ENCODE measurements around the gene RGMB. TPM values are rescaled to one million over a fixed set of nuclear protein-coding genes. Genes with fewer than 3 reads are reported as not detected.
A peak's percentile ranks its signal among the peaks of the same experiment; 100 is the strongest.

The RGMB gene
- polyA plus RNA-seq, 1 donor (not counting 4 experiments of a cell fraction or from before 2014, with no cell fraction given) = 16.3 TPM

DNA sequence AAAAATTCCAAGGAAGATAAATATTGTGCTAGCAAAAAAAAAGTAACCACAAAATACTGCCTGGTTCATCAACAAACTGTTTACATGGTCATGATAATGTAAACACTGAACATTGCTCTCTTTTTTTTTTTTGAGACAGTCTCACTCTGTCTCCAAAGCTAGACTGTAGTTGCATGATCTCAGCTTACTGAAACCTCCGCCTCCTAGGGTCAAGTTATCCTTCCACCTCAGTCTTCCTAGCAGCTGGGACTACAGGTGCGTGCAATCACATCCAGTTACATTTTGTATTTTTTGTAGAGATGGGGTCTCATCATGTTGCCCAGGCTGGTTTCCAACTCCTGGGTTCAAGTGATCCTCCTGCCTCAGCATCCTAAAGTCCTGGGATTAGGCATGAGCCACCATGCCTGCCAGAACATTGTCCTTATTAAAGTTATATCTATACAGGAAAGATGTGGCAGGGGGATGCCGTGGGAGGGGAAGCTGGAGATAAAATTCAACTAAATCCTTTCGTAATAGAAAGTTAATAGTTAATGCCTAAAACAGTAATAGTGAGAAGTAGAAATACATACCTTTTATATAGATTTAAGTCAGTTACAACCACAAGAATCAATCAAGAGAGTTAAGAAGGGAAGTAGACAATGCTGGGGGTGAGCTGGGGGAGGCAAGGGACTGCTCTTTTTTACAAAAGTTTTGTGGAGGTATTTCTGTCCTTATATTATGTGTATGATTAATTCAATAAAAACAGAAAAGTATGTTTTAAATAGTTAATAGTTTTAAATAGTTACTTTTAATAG is 52.3 kb downstream of the RGMB start:
- no peak for DNase-seq (ENCODE audit: low read depth, low spot score)
- dilution Hi-C loops (cut with MboI; ENCODE audit: extremely low pct_ligation_motif_present, low sequenced_read_pairs) = no loop called here
- Histone ChIP-seq H3K79me2 (ENCODE audit: control insufficient read depth, insufficient read depth, low read length) (no peaks in the 10 kb centered on the region), H3K9me3 (ENCODE audit: control insufficient read depth, low read depth, low read length) (no peaks in the 10 kb centered on the region), H3K27me3 (ENCODE audit: control insufficient read depth, extremely low read depth, insufficient read depth, low read length) (no peaks in the 10 kb centered on the region), H3K9me1 (ENCODE audit: control insufficient read depth, extremely low read depth, insufficient read depth, low read length) (no peaks in the 10 kb centered on the region), H3K36me3 (ENCODE audit: control insufficient read depth in 2 of 2, extremely low read depth in 1 of 2, insufficient read depth in 2 of 2, low read length in 2 of 2) (no peaks in the 10 kb centered on the region), H3K9ac (ENCODE audit: control insufficient read depth, extremely low read depth, insufficient read depth, low read length) (no peak overlapping the region), H2AFZ (ENCODE audit: control insufficient read depth, low read length) (no peak overlapping the region), H3K27ac (ENCODE audit: control insufficient read depth, insufficient read depth, low read length) (no peak overlapping the region), H3K4me1 (ENCODE audit: control insufficient read depth, extremely low read depth, insufficient read depth, low read length) (no peaks in the 10 kb centered on the region), H4K20me1 (ENCODE audit: control insufficient read depth, extremely low read depth, insufficient read depth, low read length) (no peaks in the 10 kb centered on the region), H3K4me3 (ENCODE audit: control insufficient read depth in 2 of 3, extremely low read depth in 1 of 3, insufficient read depth in 2 of 3, low read depth in 1 of 3, low read length in 3 of 3) (no peak overlapping the region), H3K4me2 (ENCODE audit: control insufficient read depth, extremely low read depth, insufficient read depth, low read depth, low read length) (no peak overlapping the region)
- FAIRE-seq = no peak
- TF ChIP-seq CTCF (optimal IDR thresholded peaks at IDR 0.05 in 1 of 3, IDR thresholded peaks at IDR 0.05 in 1 of 3, conservative IDR thresholded peaks at IDR 0.05 in 1 of 3; ENCODE audit: extremely low read depth in 1 of 3, insufficient read depth in 2 of 3, low read length in 3 of 3) (no peak), EZH2 (IDR thresholded peaks at IDR 0.05; ENCODE audit: low read length) (no peak)

GRCh38 chr5:98827161-98827560 is 53.7 kb downstream of the RGMB start:
- dilution Hi-C loops (cut with MboI; ENCODE audit: extremely low pct_ligation_motif_present, low sequenced_read_pairs) = no loop called here
- H3K79me2 ChIP-seq (ENCODE audit: control insufficient read depth, insufficient read depth, low read length) = no peaks in the 10 kb centered on the region
- H3K4me2 ChIP-seq (ENCODE audit: control insufficient read depth, extremely low read depth, insufficient read depth, low read depth, low read length) = no peak overlapping the region
- no peaks in the 10 kb centered on the region for H3K9me3 ChIP-seq (ENCODE audit: control insufficient read depth, low read depth, low read length)
- H3K4me3 ChIP-seq (ENCODE audit: control insufficient read depth in 2 of 3, extremely low read depth in 1 of 3, insufficient read depth in 2 of 3, low read depth in 1 of 3, low read length in 3 of 3) = no peak overlapping the region
- FAIRE-seq (no peak), DNase-seq (ENCODE audit: low read depth, low spot score) (no peak)
- H3K27me3 ChIP-seq (ENCODE audit: control insufficient read depth, extremely low read depth, insufficient read depth, low read length) = no peaks in the 10 kb centered on the region
- no peaks in the 10 kb centered on the region for H3K36me3 ChIP-seq (ENCODE audit: control insufficient read depth in 2 of 2, extremely low read depth in 1 of 2, insufficient read depth in 2 of 2, low read length in 2 of 2)
- no peak overlapping the region for H3K27ac ChIP-seq (ENCODE audit: control insufficient read depth, insufficient read depth, low read length)
- no peaks in the 10 kb centered on the region for H3K9me1 ChIP-seq (ENCODE audit: control insufficient read depth, extremely low read depth, insufficient read depth, low read length)
- peak; percentile 25 to 45 (median 36) for TF ChIP-seq CTCF (optimal IDR thresholded peaks at IDR 0.05 in 1 of 3, IDR thresholded peaks at IDR 0.05 in 1 of 3, conservative IDR thresholded peaks at IDR 0.05 in 1 of 3; ENCODE audit: extremely low read depth in 1 of 3, insufficient read depth in 2 of 3, low read length in 3 of 3)
- TF ChIP-seq EZH2 (IDR thresholded peaks at IDR 0.05; ENCODE audit: low read length) = no peak
- H2AFZ ChIP-seq (ENCODE audit: control insufficient read depth, low read length) = no peak overlapping the region
- no peaks in the 10 kb centered on the region for H4K20me1 ChIP-seq (ENCODE audit: control insufficient read depth, extremely low read depth, insufficient read depth, low read length)
- no peaks in the 10 kb centered on the region for H3K4me1 ChIP-seq (ENCODE audit: control insufficient read depth, extremely low read depth, insufficient read depth, low read length)
- H3K9ac ChIP-seq (ENCODE audit: control insufficient read depth, extremely low read depth, insufficient read depth, low read length) = no peak overlapping the region

All from keratinocyte (primary cell).